HCT116 (cell line): Measurements from ENCODE around the gene WDR33. TPM values are rescaled to one million over a fixed set of nuclear protein-coding genes. Genes with fewer than 3 reads are reported as not detected.

Experiments
- ATAC-seq: fragments of 200-7000 bp; cut with Tn5 transposase; 2 replicates; pipeline ENCODE4 v1.9.1; 2020; ENCODE audit warnings: mild to moderate bottlenecking, moderate library complexity
- BruUV-seq: library from RNA; stranded (reverse); fragments of 400-500 nt; replicated peaks from 2 replicates; lab custom pipeline; 2021; lab: Mats Ljungman, UMichigan
- CTCF ChIA-PET: fragments of 300-600 bp; sonication (Branson Sonifier 250); formaldehyde crosslinking; loops from one replicate; lab custom pipeline; 2021; ENCODE audit warnings: antibody characterized with exemption; lab: Charles Lee
- POLR2A ChIA-PET: fragments of 300-600, 350-600 bp; sonication (Branson Sonifier 250); formaldehyde crosslinking; loops from one replicate; lab custom pipeline; 2021; ENCODE audit warnings: antibody characterized with exemption; lab: Charles Lee
- RAD21 ChIA-PET, 2 experiments: fragments of 300-600 bp; sonication (Branson Sonifier 250); formaldehyde crosslinking; loops; one replicate each; lab custom pipeline; 2023; ENCODE audit warnings: low total read pairs in 2 of 2; ENCODE audit not compliant: uncharacterized antibody in 2 of 2, unreplicated experiment in 2 of 2, low non-redundant PET in 1 of 2; lab: Charles Lee
- DNase-seq: peaks from one replicate; pipeline ENCODE4 v3.0.0-alpha.2; 2010; ENCODE audit warnings: low read depth, low spot score
- H2AFZ ChIP-seq: fragments of 200-600 bp; shearing (Covaris generic), sonication (generic); 2 replicates; pipeline ENCODE4 v1.6.1; 2017; ENCODE audit warnings: low read depth, mixed run types, mixed read lengths, antibody characterized with exemption, low read length; ENCODE audit not compliant: poor library complexity, severe bottlenecking
- H3K27ac ChIP-seq: 2 replicates; pipeline ENCODE4 v1.5.1; 2012; ENCODE audit warnings: low read depth, low read length
- H3K27me3 ChIP-seq: fragments of 200-600 bp; sonication (generic); 2 replicates; pipeline ENCODE4 v1.6.1; 2016; ENCODE audit warnings: mixed run types, low read length, mixed read lengths; ENCODE audit not compliant: insufficient read depth
- H3K36me3 ChIP-seq, 2 experiments: fragments of 200-500 bp in 1 of 2; fragments of 200-600 bp in 1 of 2; sonication (Bioruptor generic) in 1 of 2; sonication (generic) in 1 of 2; 2 replicates each; pipeline versions ENCODE4 v1.5.1 to v1.6.1; 2014 to 2016; ENCODE audit warnings: low read length in 2 of 2, inconsistent platforms in 1 of 2, mixed read lengths in 1 of 2, mixed run types in 1 of 2; ENCODE audit not compliant: insufficient read depth in 2 of 2, control insufficient read depth in 1 of 2
- H3K4me1 ChIP-seq, 2 experiments: fragments of 200-600 bp in 1 of 2; sonication (generic) in 1 of 2; 2 replicates each; pipeline versions ENCODE4 v1.5.1 to v1.6.1; 2012 to 2017; ENCODE audit warnings: low read length in 2 of 2, inconsistent platforms in 1 of 2, mild to moderate bottlenecking in 1 of 2, mixed read lengths in 1 of 2, mixed run types in 1 of 2, moderate library complexity in 1 of 2; ENCODE audit not compliant: insufficient read depth in 2 of 2, control insufficient read depth in 1 of 2
- H3K4me2 ChIP-seq: fragments of 200-600 bp; sonication (generic); 2 replicates; pipeline ENCODE4 v1.6.1; 2017; ENCODE audit warnings: mixed run types, low read length, mixed read lengths
- H3K4me3 ChIP-seq, 2 experiments: fragments of 200-600 bp in 1 of 2; sonication (generic) in 1 of 2; replicated peaks in 1 of 2; 2 replicates each; pipeline ENCODE4 v1.5.1; 2011 to 2016; ENCODE audit warnings: low read length in 2 of 2, control low read depth in 1 of 2, low read depth in 1 of 2, mild to moderate bottlenecking in 1 of 2, mixed read lengths in 1 of 2, mixed run types in 1 of 2
- H3K79me2 ChIP-seq: fragments of 200-600 bp; sonication (generic); 2 replicates; pipeline ENCODE4 v1.6.1; 2017; ENCODE audit warnings: mild to moderate bottlenecking, mixed run types, low read length, moderate library complexity, mixed read lengths; ENCODE audit not compliant: insufficient read depth
- H3K9ac ChIP-seq: fragments of 200-600 bp; sonication (generic); 2 replicates; pipeline ENCODE4 v1.6.1; 2016; ENCODE audit warnings: low read length, mixed read lengths
- H3K9me2 ChIP-seq: fragments of 200-600 bp; sonication (generic), shearing (Covaris generic); 2 replicates; pipeline ENCODE4 v1.6.1; 2017; ENCODE audit warnings: mixed run types, mild to moderate bottlenecking, moderate library complexity; ENCODE audit not compliant: insufficient read depth
- H3K9me3 ChIP-seq, 2 experiments: fragments of 200-500 bp in 1 of 2; fragments of 200-600 bp in 1 of 2; sonication (Bioruptor generic) in 1 of 2; sonication (generic) in 1 of 2; 2 replicates each; pipeline ENCODE4 v1.6.1; 2014 to 2017; ENCODE audit warnings: low read length in 2 of 2, mixed read lengths in 2 of 2, inconsistent platforms in 1 of 2, low read depth in 1 of 2, mild to moderate bottlenecking in 1 of 2, mixed run types in 1 of 2, moderate library complexity in 1 of 2; ENCODE audit not compliant: control insufficient read depth in 1 of 2, insufficient read depth in 1 of 2
- H4K20me1 ChIP-seq: fragments of 200-600 bp; sonication (generic), shearing (Covaris generic); 2 replicates; pipeline ENCODE4 v1.6.1; 2017; ENCODE audit warnings: mixed run types, mild to moderate bottlenecking, moderate library complexity; ENCODE audit not compliant: insufficient read depth
- CEBPB ChIP-seq: IDR thresholded peaks from 2 replicates; pipeline ENCODE4 v1.6.1; 2012; ENCODE audit warnings: low read depth
- EGR1 ChIP-seq: IDR thresholded peaks from 2 replicates; pipeline ENCODE4 v1.6.1; 2012; ENCODE audit warnings: low read depth
- EZH2 ChIP-seq: fragments of 200-600 bp; sonication (generic); IDR thresholded peaks from 2 replicates; pipeline ENCODE4 v1.6.1; 2017; ENCODE audit warnings: antibody characterized with exemption, mixed run types
- EZH2phosphoT487 ChIP-seq: fragments of 200-600 bp; IDR thresholded peaks from 2 replicates; pipeline ENCODE4 v1.6.1; 2018; ENCODE audit warnings: antibody characterized with exemption, borderline replicate concordance
- FOSL1 ChIP-seq: IDR thresholded peaks from 2 replicates; pipeline ENCODE4 v1.6.1; 2012; ENCODE audit warnings: low read depth
- JUND ChIP-seq: IDR thresholded peaks from 2 replicates; pipeline ENCODE4 v1.6.1; 2012
- POLR2AphosphoS5 ChIP-seq: IDR thresholded peaks from 2 replicates; pipeline ENCODE4 v1.6.1; 2011; ENCODE audit warnings: mild to moderate bottlenecking, low read depth, low read length, moderate library complexity
- RAD21 ChIP-seq: IDR thresholded peaks from 2 replicates; pipeline ENCODE4 v1.6.1; 2012; ENCODE audit warnings: low read depth, mild to moderate bottlenecking
- SP1 ChIP-seq: IDR thresholded peaks from 2 replicates; pipeline ENCODE4 v1.6.1; 2012; ENCODE audit warnings: low read depth
- ZNF274 ChIP-seq: fragments of 200-500 bp; sonication (Bioruptor generic); IDR thresholded peaks from 2 replicates; pipeline ENCODE4 v1.6.1; 2014; ENCODE audit warnings: mild to moderate bottlenecking, low read depth, low read length, inconsistent platforms
- intact Hi-C: fragments of 100-400 bp; cut with micrococcal nuclease; formaldehyde crosslinking; loops from 2 replicates; pipeline ENCODE4 v1.10.0; 2022
- total RNA-seq: library from RNA; stranded (reverse); gene quantifications from one replicate; pipeline ENCODE4 v1.2.1, GENCODE V29; 2021; ENCODE audit not compliant: unreplicated experiment
- TF ChIP-seq, protein P1 (sequence below): IDR thresholded peaks from 2 replicates; pipeline ENCODE4 v1.6.1; 2011; ENCODE audit warnings: mild to moderate bottlenecking, low read length, moderate library complexity; ENCODE audit not compliant: insufficient replicate concordance; ENCODE audit errors: extremely low read depth

Gene WDR33
- total RNA-seq, 1 experiment from 2014 or later, result 52.5 TPM

DNA sequence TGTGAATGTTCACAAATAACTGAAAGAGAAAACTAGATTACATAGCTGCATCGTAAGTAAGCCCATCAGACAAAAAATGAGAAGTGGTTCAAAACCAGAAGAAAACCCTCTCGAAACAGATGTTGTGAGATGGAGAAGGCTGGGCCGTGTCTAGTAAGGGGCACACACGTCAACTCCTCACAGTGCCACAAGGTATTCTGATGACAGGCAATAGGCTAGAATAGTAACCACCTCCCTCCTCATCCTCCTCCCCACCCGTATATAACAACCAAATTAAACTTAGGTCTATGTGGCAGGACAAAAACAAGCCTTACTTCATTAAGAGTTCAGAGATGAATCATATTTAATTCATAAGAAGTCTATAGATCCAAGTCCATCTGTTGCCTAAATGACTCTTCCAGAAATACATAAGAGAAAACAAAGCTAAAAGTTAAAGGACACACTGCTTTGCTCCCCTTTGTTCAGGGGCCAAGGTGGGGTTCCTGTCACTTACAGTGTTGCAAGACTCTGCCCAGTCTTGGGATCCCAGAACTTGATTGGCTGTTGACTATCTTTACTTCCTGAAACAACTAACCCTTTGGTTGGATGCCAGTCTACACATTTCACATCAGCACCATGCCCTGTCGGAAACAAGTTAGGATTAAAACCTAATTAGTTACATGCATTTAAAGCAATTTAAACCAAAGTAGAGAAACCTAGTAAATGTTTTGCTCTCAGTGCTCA, 84.7 kb downstream of the WDR33 start:
- peaks cover 0 to 10% of the 10 kb centered on the region in 2 experiments; a peak in 2 of 4 replicates for H3K4me1 ChIP-seq
- peaks cover 11 to 14% of the 10 kb centered on the region in 2 experiments; a peak in 3 of 4 replicates for H3K36me3 ChIP-seq
- H3K9ac ChIP-seq, result no peak overlapping the region
- no peak overlapping the region for H3K4me3 ChIP-seq
- ATAC-seq, result no peak
- H3K27ac ChIP-seq, result no peak overlapping the region
- H3K79me2 ChIP-seq, result no peaks in the 10 kb centered on the region
- no peaks in the 10 kb centered on the region for H3K9me3 ChIP-seq
- H3K4me2 ChIP-seq, result no peak overlapping the region
- H2AFZ ChIP-seq, result no peak overlapping the region
- BruUV-seq, result no TSS peak
- POLR2A ChIA-PET, result no interaction called here
- TF ChIP-seq JUND (no peak), CEBPB (no peak), EGR1 (no peak), EZH2phosphoT487 (no peak), RAD21 (no peak), ZNF274 (no peak), SP1 (no peak), EZH2 (no peak), FOSL1 (no peak), POLR2AphosphoS5 (no peak)
- TF ChIP-seq, protein P1, sequence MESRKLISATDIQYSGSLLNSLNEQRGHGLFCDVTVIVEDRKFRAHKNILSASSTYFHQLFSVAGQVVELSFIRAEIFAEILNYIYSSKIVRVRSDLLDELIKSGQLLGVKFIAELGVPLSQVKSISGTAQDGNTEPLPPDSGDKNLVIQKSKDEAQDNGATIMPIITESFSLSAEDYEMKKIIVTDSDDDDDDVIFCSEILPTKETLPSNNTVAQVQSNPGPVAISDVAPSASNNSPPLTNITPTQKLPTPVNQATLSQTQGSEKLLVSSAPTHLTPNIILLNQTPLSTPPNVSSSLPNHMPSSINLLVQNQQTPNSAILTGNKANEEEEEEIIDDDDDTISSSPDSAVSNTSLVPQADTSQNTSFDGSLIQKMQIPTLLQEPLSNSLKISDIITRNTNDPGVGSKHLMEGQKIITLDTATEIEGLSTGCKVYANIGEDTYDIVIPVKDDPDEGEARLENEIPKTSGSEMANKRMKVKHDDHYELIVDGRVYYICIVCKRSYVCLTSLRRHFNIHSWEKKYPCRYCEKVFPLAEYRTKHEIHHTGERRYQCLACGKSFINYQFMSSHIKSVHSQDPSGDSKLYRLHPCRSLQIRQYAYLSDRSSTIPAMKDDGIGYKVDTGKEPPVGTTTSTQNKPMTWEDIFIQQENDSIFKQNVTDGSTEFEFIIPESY, result no peak
- TF ChIP-seq, all 23 proteins: peak for 0
- DNase-seq, result no peak
- CTCF ChIA-PET, result no interaction called here
- intact Hi-C loops, result no loop called here
- RAD21 ChIA-PET, result no interaction called here
- Histone ChIP-seq H3K9me2 (no peaks in the 10 kb centered on the region), H3K27me3 (no peaks in the 10 kb centered on the region), H4K20me1 (no peaks in the 10 kb centered on the region)
